GM18868 (cell line): ENCODE measurements around the gene HACD4.
"Not testable (repeated sequence)": the region's sequence is repeated elsewhere in the genome, so short reads cannot be mapped to it uniquely, and the experiment has no call there.

Experiments used
- ATAC-seq: cut with Tn5 transposase; IDR thresholded peaks from one replicate; pipeline ENCODE4 v1.9.1; 2021; ENCODE audit warnings: mild to moderate bottlenecking, moderate library complexity; ENCODE audit not compliant: unreplicated experiment

The HACD4 gene

DNA sequence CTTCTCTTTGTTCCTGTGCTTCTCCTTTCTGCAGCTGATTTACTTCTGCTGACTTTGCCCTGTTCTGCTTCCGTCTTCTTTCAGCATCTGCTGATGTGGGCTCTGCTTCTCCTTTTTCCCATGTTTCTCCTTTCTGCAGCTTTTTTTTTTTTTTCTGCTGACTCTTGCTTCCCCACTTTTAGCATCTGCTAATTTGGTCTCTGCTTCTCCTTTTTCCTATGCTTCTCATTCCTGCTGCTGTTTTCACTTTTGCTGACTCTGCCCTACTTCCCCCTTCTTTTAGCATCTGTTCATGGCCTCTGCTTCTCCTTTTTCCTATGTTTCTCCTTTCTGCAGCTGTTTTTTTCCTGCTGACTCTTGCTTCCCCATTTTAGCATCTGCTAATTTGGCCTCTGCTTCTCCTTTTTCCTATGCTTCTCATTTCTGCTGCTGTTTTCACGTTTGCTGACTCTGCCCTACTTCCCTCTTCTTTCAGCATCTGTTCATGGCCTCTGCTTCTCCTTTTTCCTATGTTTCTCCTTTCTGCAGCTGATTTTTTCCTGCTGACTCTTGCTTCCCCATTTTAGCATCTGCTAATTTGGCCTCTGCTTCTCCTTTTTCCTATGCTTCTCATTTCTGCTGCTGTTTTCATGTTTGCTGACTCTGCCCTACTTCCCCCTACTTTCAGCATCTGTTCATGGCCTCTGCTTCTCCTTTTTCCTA, 58.0 kb downstream of the HACD4 start:
- ATAC-seq, result not testable (repeated sequence)

DNA sequence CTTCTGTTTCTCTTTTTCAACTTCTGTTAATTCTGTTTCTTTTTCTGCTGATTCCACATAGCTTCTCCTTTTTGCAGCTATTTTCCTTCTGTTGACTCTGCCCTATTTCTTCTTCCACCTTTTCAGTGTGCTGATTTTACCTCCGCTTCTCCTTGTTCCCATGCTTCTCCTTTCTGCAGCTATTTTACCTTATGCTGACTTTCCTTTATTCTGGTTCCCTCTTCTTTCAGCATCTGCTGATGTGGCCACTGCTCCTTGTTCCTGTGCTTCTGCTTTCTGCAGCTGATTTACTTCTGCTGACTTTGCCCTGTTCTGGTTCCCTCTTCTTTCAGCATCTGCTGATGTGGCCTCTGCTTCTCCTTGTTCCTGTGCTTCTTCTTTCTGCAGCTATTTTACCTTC, 58.8 kb downstream of the HACD4 start:
- no peak for ATAC-seq

DNA sequence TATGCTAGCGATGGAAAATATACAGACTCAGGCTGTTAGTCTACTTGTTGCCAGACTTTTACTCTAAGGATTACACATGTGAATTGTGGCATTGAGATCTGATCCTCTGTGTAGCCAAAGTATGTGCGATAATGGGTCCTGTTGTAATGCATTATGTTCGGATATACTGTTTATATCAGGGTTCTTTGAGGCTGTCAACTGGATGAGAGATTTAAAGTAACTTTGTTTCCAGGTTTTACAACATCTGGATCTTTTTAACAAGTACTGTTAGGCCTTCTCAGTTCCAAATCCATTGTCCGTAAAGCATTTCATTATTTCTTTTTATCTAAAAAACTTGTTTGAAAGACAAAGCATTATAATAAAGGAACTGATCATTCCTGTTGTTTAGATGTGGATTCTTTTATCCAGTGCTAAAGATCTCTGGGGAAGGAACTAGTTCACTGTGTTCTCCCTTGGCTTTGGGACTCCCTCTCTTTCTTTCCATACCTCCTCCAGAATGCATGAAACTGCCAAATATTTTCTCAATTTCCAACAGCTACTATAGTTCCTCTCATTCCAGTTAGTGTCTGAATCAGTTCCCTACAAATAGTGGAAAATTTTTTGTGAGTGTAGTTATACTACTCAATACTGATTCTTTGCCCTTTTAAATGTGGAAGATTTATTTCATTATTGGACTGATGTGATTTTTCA, 68.8 kb downstream of the HACD4 start:
- no peak for ATAC-seq

DNA sequence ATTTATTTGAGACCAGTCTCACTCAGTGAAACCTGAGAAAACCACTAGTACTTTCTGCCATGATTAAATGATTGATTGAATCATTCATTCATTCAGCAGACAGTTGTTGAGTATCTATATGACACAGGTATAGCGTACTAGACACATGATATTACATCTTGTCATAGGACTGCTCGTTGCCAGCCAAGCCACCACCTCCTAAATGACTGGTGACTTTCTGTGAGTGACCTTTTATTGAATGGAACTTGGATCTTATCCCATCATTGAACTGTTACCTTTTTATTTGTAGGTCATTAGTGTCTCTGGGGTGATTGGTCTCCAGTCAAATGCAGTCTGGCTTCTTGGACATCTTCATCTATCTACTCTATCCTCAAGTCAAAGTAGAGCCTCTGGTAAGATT, 80.7 kb downstream of the HACD4 start:
- ATAC-seq, result no peak
